HepG2 (cell line): ENCODE data around the gene SMIM14. TPM values are rescaled to one million over a fixed set of nuclear protein-coding genes. Genes with fewer than 3 reads are reported as not detected.

Experiments used
- ASH2L ChIP-seq: fragments of 300-600, 200-600 bp; sonication (generic); IDR thresholded peaks from 2 replicates; pipeline ENCODE4 v1.7.0; 2017; ENCODE audit warnings: low read depth, mild to moderate bottlenecking, moderate library complexity, mixed read lengths, low read length; ENCODE audit not compliant: insufficient read length
- GATAD1 ChIP-seq: IDR thresholded peaks from 2 replicates; pipeline ENCODE4 v1.6.1; 2016; ENCODE audit warnings: missing genetic modification reagents, missing compliant biosample characterization
- JDP2 ChIP-seq: sonication (generic); formaldehyde crosslinking; IDR thresholded peaks from 2 replicates; pipeline ENCODE4 v1.8.1; 2022; ENCODE audit warnings: missing genetic modification reagents, borderline replicate concordance
- KDM2A ChIP-seq: sonication (generic); formaldehyde crosslinking; IDR thresholded peaks from 2 replicates; pipeline ENCODE4 v1.4.0; 2020; ENCODE audit warnings: low read depth, missing genetic modification reagents, borderline replicate concordance
- MEIS2 ChIP-seq: sonication (generic); formaldehyde crosslinking; IDR thresholded peaks from 2 replicates; pipeline ENCODE4 v1.9.0; 2021; ENCODE audit warnings: mild to moderate bottlenecking, missing genetic modification reagents
- MIER3 ChIP-seq: IDR thresholded peaks from 2 replicates; pipeline ENCODE4 v1.6.1; 2016; ENCODE audit warnings: missing compliant biosample characterization, borderline replicate concordance
- POLR2AphosphoS5 ChIP-seq: IDR thresholded peaks from 2 replicates; pipeline ENCODE4 v1.6.1; 2012; ENCODE audit warnings: low read depth, low read length
- POLR2G ChIP-seq: fragments of 200-400 bp; formaldehyde crosslinking; IDR thresholded peaks from 2 replicates; pipeline ENCODE4 v1.6.1; 2018; ENCODE audit warnings: mild to moderate bottlenecking, low read depth, low read length, moderate library complexity
- RFXAP ChIP-seq: sonication (generic); formaldehyde crosslinking; IDR thresholded peaks from 2 replicates; pipeline ENCODE4 v1.4.0; 2020; ENCODE audit warnings: missing genetic modification reagents, borderline replicate concordance
- SP2 ChIP-seq: sonication (generic); formaldehyde crosslinking; IDR thresholded peaks from 2 replicates; pipeline ENCODE4 v1.5.1; 2020; ENCODE audit warnings: mild to moderate bottlenecking, missing genetic modification reagents
- TAF15 ChIP-seq: fragments of 200-400 bp; formaldehyde crosslinking; IDR thresholded peaks from one replicate; pipeline ENCODE4 v1.6.1; 2018; ENCODE audit warnings: mild to moderate bottlenecking, low read depth, low read length; ENCODE audit not compliant: poor library complexity, severe bottlenecking
- ZKSCAN1 ChIP-seq: fragments of 150-350 bp; IDR thresholded peaks from 2 replicates; pipeline ENCODE4 v1.6.1; 2014; ENCODE audit warnings: low read length
- ZNF20 ChIP-seq: sonication (generic); formaldehyde crosslinking; IDR thresholded peaks from 2 replicates; pipeline ENCODE4 v1.4.0; 2020; ENCODE audit warnings: mild to moderate bottlenecking, moderate library complexity, missing genetic modification reagents
- ZNF773 ChIP-seq: sonication (generic); formaldehyde crosslinking; IDR thresholded peaks from 2 replicates; pipeline ENCODE4 v1.4.0; 2020; ENCODE audit warnings: missing genetic modification reagents, borderline replicate concordance
- ZSCAN29 ChIP-seq: sonication (generic); formaldehyde crosslinking; conservative IDR thresholded peaks from 2 replicates; pipeline ENCODE4 v1.4.0; 2020; ENCODE audit warnings: mild to moderate bottlenecking, missing genetic modification reagents
- polyA plus RNA-seq, 8 experiments: library from polyadenylated mRNA; depleted of rRNA in 3 of 8; stranded (reverse) in 7 of 8; unstranded in 1 of 8; fragments of >200 nt; fragmentation: Illumina TruSeq in 4 of 8; extraction: Trizol in 4 of 8; gene quantifications; 2 replicates each; pipeline versions ENCODE4 v1.2.1 to v1.2.3, GENCODE V29; 2011 to 2016; ENCODE audit warnings: low read depth in 4 of 8, missing spikeins in 1 of 8, mixed read lengths in 1 of 8; ENCODE audit not compliant: insufficient read depth in 1 of 8
- total RNA-seq, 5 experiments: library from RNA; depleted of rRNA; stranded (reverse); fragments of >200 nt; fragmentation: Illumina TruSeq; extraction: Trizol; gene quantifications; 2 replicates each; pipeline ENCODE4 v1.2.3, GENCODE V29; 2016; ENCODE audit warnings: low read depth in 1 of 5
- TF ChIP-seq, protein P1 (sequence below): sonication (generic); formaldehyde crosslinking; IDR thresholded peaks from 2 replicates; pipeline ENCODE4 v1.5.0; 2020; ENCODE audit warnings: missing genetic modification reagents
- TF ChIP-seq, protein P2 (sequence below): sonication (generic); formaldehyde crosslinking; IDR thresholded peaks from 2 replicates; pipeline ENCODE4 v1.8.1; 2023; ENCODE audit warnings: mild to moderate bottlenecking, missing genetic modification reagents
- TF ChIP-seq, protein P3 (sequence below): sonication (generic); formaldehyde crosslinking; IDR thresholded peaks from 2 replicates; pipeline ENCODE4 v1.5.1; 2020; ENCODE audit warnings: missing genetic modification reagents, mild to moderate bottlenecking, borderline replicate concordance
- TF ChIP-seq, protein P4 (sequence below): sonication (generic); formaldehyde crosslinking; IDR thresholded peaks from 2 replicates; pipeline ENCODE4 v1.8.0; 2022; ENCODE audit warnings: mild to moderate bottlenecking, missing genetic modification reagents, moderate library complexity
- TF ChIP-seq, protein P5 (sequence below), 2 experiments: sonication (generic) in 1 of 2; formaldehyde crosslinking in 1 of 2; IDR thresholded peaks; 2 replicates each; pipeline versions ENCODE4 v1.5.1 to v1.6.1; 2011 to 2020; ENCODE audit warnings: borderline replicate concordance in 1 of 2, low read depth in 1 of 2, low read length in 1 of 2, mild to moderate bottlenecking in 1 of 2, missing genetic modification reagents in 1 of 2, moderate library complexity in 1 of 2
- TF ChIP-seq, protein P6 (sequence below): IDR thresholded peaks from 2 replicates; pipeline ENCODE4 v1.6.1; 2012; ENCODE audit warnings: inconsistent platforms

Gene SMIM14
- total and polyA plus RNA-seq, 2 of the 13 experiments (the other 11 are each of a cell fraction or from before 2014, with no cell fraction given), result 16.3 to 28.1 TPM

DNA sequence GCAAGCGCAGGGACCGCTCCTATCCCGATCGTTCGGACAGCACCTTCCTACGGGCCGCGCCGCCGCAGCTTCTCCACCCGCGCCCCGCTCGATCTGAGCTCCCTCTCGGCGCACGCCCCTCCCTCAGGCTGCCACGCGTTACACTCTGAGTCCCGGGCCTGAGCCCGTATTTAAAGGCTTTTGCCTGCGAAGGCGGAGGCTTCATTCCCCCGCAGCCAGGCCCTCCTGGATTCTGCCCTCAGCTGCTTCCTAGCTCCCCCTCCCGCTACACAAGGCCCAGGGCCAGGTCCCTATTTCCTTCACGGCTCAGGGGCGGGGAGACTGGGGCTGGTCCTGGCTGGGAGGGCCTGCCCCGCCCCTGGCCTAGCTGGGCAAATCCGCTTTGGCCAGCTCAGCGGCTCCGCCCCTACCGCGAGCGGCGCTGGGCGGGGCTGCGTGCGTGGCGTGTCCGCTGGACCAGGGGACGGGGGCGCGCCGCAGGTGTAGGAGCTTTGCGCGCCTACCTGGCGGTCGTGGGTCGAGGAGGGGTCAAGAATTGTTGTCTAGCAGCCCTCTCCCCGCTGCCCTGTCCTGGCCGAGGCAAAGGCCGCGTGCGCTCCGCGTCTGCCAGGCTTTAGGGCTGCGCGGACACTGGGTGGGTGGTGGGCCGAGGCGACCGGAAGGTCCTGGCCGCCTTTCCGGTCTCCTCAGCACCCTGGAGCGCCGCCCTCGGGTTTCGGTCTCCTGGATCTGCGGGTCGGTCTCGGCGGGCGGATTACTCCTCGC, 111.2 kb downstream of the SMIM14 start, which contains the start of gene UGDH (continued):
- TF ChIP-seq POLR2G (peak; percentile 100), ZSCAN29 (CRISPR knock-in tag) (0 out of 2 replicates have a peak, but pooled peaks have one; percentile 58), TAF15 (peak; percentile 71), ZKSCAN1 (no peak), GATAD1 (peak; percentile 84), KDM2A (CRISPR knock-in tag) (peak; percentile 83), MEIS2 (CRISPR knock-in tag) (peak; percentile 86), ASH2L (peak; percentile 87), RFXAP (CRISPR knock-in tag) (peak; percentile 62; the same call in 1 of the 2 replicates), ZNF20 (CRISPR knock-in tag) (no peak), SP2 (CRISPR knock-in tag) (peak; percentile 75), JDP2 (no peak; the same call in 1 of the 2 replicates), POLR2AphosphoS5 (peak; percentile 98), ZNF773 (CRISPR knock-in tag) (peak; percentile 61; the same call in 1 of the 2 replicates), MIER3 (CRISPR knock-in tag) (peak; percentile 38; the same call in 1 of the 2 replicates)
- TF ChIP-seq, protein P1, sequence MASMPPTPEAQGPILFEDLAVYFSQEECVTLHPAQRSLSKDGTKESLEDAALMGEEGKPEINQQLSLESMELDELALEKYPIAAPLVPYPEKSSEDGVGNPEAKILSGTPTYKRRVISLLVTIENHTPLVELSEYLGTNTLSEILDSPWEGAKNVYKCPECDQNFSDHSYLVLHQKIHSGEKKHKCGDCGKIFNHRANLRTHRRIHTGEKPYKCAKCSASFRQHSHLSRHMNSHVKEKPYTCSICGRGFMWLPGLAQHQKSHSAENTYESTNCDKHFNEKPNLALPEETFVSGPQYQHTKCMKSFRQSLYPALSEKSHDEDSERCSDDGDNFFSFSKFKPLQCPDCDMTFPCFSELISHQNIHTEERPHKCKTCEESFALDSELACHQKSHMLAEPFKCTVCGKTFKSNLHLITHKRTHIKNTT (CRISPR knock-in tag), result no peak
- TF ChIP-seq, protein P2, sequence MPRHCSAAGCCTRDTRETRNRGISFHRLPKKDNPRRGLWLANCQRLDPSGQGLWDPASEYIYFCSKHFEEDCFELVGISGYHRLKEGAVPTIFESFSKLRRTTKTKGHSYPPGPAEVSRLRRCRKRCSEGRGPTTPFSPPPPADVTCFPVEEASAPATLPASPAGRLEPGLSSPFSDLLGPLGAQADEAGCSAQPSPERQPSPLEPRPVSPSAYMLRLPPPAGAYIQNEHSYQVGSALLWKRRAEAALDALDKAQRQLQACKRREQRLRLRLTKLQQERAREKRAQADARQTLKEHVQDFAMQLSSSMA, result peak; percentile 59; the same call in 1 of the 2 replicates
- TF ChIP-seq, protein P3, sequence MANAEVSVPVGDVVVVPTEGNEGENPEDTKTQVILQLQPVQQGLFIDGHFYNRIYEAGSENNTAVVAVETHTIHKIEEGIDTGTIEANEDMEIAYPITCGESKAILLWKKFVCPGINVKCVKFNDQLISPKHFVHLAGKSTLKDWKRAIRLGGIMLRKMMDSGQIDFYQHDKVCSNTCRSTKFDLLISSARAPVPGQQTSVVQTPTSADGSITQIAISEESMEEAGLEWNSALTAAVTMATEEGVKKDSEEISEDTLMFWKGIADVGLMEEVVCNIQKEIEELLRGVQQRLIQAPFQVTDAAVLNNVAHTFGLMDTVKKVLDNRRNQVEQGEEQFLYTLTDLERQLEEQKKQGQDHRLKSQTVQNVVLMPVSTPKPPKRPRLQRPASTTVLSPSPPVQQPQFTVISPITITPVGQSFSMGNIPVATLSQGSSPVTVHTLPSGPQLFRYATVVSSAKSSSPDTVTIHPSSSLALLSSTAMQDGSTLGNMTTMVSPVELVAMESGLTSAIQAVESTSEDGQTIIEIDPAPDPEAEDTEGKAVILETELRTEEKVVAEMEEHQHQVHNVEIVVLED (CRISPR knock-in tag), result peak; percentile 97
- TF ChIP-seq, protein P4, sequence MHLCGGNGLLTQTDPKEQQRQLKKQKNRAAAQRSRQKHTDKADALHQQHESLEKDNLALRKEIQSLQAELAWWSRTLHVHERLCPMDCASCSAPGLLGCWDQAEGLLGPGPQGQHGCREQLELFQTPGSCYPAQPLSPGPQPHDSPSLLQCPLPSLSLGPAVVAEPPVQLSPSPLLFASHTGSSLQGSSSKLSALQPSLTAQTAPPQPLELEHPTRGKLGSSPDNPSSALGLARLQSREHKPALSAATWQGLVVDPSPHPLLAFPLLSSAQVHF (CRISPR knock-in tag), result peak; percentile 87
- TF ChIP-seq, protein P5, sequence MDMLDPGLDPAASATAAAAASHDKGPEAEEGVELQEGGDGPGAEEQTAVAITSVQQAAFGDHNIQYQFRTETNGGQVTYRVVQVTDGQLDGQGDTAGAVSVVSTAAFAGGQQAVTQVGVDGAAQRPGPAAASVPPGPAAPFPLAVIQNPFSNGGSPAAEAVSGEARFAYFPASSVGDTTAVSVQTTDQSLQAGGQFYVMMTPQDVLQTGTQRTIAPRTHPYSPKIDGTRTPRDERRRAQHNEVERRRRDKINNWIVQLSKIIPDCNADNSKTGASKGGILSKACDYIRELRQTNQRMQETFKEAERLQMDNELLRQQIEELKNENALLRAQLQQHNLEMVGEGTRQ (IDR thresholded peaks at IDR 0.05; ENCODE audit: low read depth, low read length), result no peak
- TF ChIP-seq, protein P5 (CRISPR knock-in tag; IDR thresholded peaks at IDR 0.05; ENCODE audit: borderline replicate concordance), result peak; percentile 42; the same call in 1 of the 2 replicates
- TF ChIP-seq, protein P6, sequence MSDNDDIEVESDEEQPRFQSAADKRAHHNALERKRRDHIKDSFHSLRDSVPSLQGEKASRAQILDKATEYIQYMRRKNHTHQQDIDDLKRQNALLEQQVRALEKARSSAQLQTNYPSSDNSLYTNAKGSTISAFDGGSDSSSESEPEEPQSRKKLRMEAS, result peak; percentile 93
